Measurements from ENCODE around the gene OSBPL5. TPM values are rescaled to one million over a fixed set of nuclear protein-coding genes. Genes with fewer than 3 reads are reported as not detected.

OSBPL5 gene
- polyA plus RNA-seq, 3 donors: 3.1 to 30.3 (median 6.8) TPM

- H3K4me3 Mint-ChIP-seq: no peak overlapping the region
- Histone ChIP-seq H2AFZ (ENCODE audit: insufficient read depth, low read depth, low read length, poor library complexity, severe bottlenecking) (no peak overlapping the region), H3K9me3 (replicated peaks in 1 of 2; ENCODE audit: control insufficient read depth in 1 of 2, insufficient read depth in 1 of 2, low read length in 2 of 2) (no peaks in the 10 kb centered on the region), H3K27me3 (ENCODE audit: control insufficient read depth in 2 of 2, insufficient read depth in 2 of 2, low read length in 2 of 2) (peaks cover 0 to 29% of the 10 kb centered on the region in 2 donors), H3K27ac (ENCODE audit: low read depth in 1 of 2, low read length in 2 of 2) (no peak overlapping the region), H3K36me3 (replicated peaks in 1 of 2; ENCODE audit: control insufficient read depth in 1 of 2, insufficient read depth in 2 of 2, low read length in 2 of 2) (no peaks in the 10 kb centered on the region), H4K20me1 (ENCODE audit: insufficient read depth, low read length) (peaks cover 23% of the 10 kb centered on the region), H3K79me2 (ENCODE audit: insufficient read depth, low read length) (peaks cover 36% of the 10 kb centered on the region), H3K4me2 (replicated peaks; ENCODE audit: extremely low read depth, low read length, poor library complexity, severe bottlenecking) (no peak overlapping the region), H3K4me3 (replicated peaks in 1 of 3; ENCODE audit: low read depth in 2 of 3, low read length in 3 of 3) (no peak overlapping the region), H3K4me1 (ENCODE audit: control insufficient read depth in 1 of 2, insufficient read depth in 2 of 2, low read length in 2 of 2) (peaks cover 34 to 48% of the 10 kb centered on the region in 2 donors), H3K9ac (ENCODE audit: insufficient read depth, low read length, poor library complexity, severe bottlenecking) (no peak overlapping the region)
- peaks cover 0 to 2% (median 0%) of the 10 kb centered on the region in 7 donors for H3K9me3 Mint-ChIP-seq
- WGBS (ENCODE audit: insufficient coverage): 61% methylated on average over 16 of the region's 20 CpGs
- no peak for DNase-seq
- H3K4me1 Mint-ChIP-seq: peaks cover 48% of the 10 kb centered on the region
- intact Hi-C loops (cut with micrococcal nuclease): no loop called here
- H3K27me3 Mint-ChIP-seq (ENCODE audit: low read depth in 3 of 3): peaks cover 15 to 29% (median 23%) of the 10 kb centered on the region in 3 donors
- no peak for TF ChIP-seq CTCF (IDR thresholded peaks at IDR 0.05)
- H3K27ac Mint-ChIP-seq: peak overlapping the region in 2 of 7 donors; percentile 25 to 35
- peaks cover 3 to 6% of the 10 kb centered on the region in 2 donors for H3K36me3 Mint-ChIP-seq
These were observed 2.3 kb upstream of the OSBPL5 start for GRCh38 chr11:3167143-3168119.

GRCh38 chr11:3166268-3167142 lies 1.4 kb upstream of the OSBPL5 start:
- H3K4me3 ChIP-seq (replicated peaks in 1 of 3; ENCODE audit: low read depth in 2 of 3, low read length in 3 of 3): no peak overlapping the region
- Mint-ChIP-seq H3K9me3 (peaks cover 0 to 2% (median 0%) of the 10 kb centered on the region in 7 donors), H3K27ac (peak overlapping the region in 1 of 7 donors; percentile 38), H3K27me3 (ENCODE audit: low read depth in 3 of 3) (peaks cover 16 to 27% (median 23%) of the 10 kb centered on the region in 3 donors), H3K36me3 (peaks cover 5 to 8% of the 10 kb centered on the region in 2 donors), H3K4me3 (no peak overlapping the region), H3K4me1 (peaks cover 58% of the 10 kb centered on the region)
- no peak for TF ChIP-seq CTCF (IDR thresholded peaks at IDR 0.05)
- H3K36me3 ChIP-seq (replicated peaks in 1 of 2; ENCODE audit: control insufficient read depth in 1 of 2, insufficient read depth in 2 of 2, low read length in 2 of 2): no peaks in the 10 kb centered on the region
- intact Hi-C loops (cut with micrococcal nuclease): no loop called here
- peaks cover 32% of the 10 kb centered on the region for H4K20me1 ChIP-seq (ENCODE audit: insufficient read depth, low read length)
- peaks cover 0 to 29% of the 10 kb centered on the region in 2 donors for H3K27me3 ChIP-seq (ENCODE audit: control insufficient read depth in 2 of 2, insufficient read depth in 2 of 2, low read length in 2 of 2)
- DNase-seq: no peak
- H2AFZ ChIP-seq (ENCODE audit: insufficient read depth, low read depth, low read length, poor library complexity, severe bottlenecking): no peak overlapping the region
- H3K27ac ChIP-seq (ENCODE audit: low read depth in 1 of 2, low read length in 2 of 2): no peak overlapping the region
- 90% methylated on average over 24 of the region's 25 CpGs for WGBS (ENCODE audit: insufficient coverage)
- H3K4me2 ChIP-seq (replicated peaks; ENCODE audit: extremely low read depth, low read length, poor library complexity, severe bottlenecking): no peak overlapping the region
- H3K9me3 ChIP-seq (replicated peaks in 1 of 2; ENCODE audit: control insufficient read depth in 1 of 2, insufficient read depth in 1 of 2, low read length in 2 of 2): no peaks in the 10 kb centered on the region
- H3K79me2 ChIP-seq (ENCODE audit: insufficient read depth, low read length): peaks cover 45% of the 10 kb centered on the region
- H3K4me1 ChIP-seq (ENCODE audit: control insufficient read depth in 1 of 2, insufficient read depth in 2 of 2, low read length in 2 of 2): peaks cover 35 to 58% of the 10 kb centered on the region in 2 donors
- no peak overlapping the region for H3K9ac ChIP-seq (ENCODE audit: insufficient read depth, low read length, poor library complexity, severe bottlenecking)
